ENCODE results near the gene DIPK1B.

Gene DIPK1B

DNA sequence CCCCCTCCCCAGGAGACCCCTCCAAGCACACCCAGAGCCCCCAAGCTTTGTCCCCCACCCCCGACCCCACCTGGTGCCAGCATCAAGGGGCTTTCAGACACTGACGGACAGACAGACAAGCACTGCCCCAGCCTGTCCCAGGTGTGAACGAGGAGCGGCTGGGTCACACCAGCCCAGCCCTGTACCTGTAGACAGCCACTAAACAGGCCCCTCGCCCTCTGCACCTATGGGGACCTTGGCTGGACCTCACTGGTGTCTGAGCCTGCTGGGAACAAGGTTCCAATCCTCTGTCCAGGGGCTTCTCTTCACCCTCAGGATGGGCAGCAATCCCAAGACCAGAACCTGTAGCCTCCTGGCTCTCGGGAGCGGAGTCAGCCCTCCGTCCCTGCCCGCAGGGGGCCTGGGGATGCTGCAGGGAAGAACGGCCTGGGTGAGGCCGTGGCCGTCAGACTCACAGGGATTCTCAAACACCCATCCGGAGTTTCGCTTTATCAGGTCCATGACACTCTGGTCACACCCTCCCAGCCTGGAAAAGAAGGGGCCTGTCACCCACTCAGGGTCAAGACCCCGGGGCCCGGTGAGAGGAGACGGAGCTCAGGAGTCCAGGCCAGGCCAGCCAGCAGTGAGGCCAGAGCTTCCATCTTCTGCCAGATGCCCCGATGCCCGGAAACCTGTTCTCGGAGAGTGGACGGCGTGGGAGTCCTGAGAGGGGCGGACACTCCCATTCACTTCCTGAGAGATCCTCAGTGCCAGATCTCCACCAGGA lies 33.2 kb downstream of the DIPK1B start:
- Histone ChIP-seq H3K4me1 (ENCODE audit: control insufficient read depth, insufficient read depth, low read length) (no peaks in the 10 kb centered on the region), H3K36me3 (ENCODE audit: control insufficient read depth in 2 of 2, insufficient read depth in 1 of 2, low read length in 2 of 2) (no peaks in the 10 kb centered on the region), H3K4me3 (ENCODE audit: low read depth, low read length) (no peak overlapping the region), H3K27ac (ENCODE audit: extremely low read depth, low read depth, low read length) (no peak overlapping the region), H3K9me3 (ENCODE audit: control insufficient read depth, insufficient read depth, low read depth, low read length) (no peaks in the 10 kb centered on the region)
- ChIA-PET CTCF (interaction anchor here (0.6 to 1.3 kb wide), 4 partner anchors 12 to 16 kb away, joined by 3 to 5 read pairs (median 4); partner anchors contain the start of gene LCN8), POLR2A (interaction anchor here (3.2 kb wide), 1 partner anchor 17 kb away, joined by 22 read pairs; no protein-coding TSS in a partner anchor)
- TF ChIP-seq ZNF2 (tag by site-specific recombination; IDR thresholded peaks at IDR 0.05), result no peak
- TF ChIP-seq ZFP69B (tag by site-specific recombination; IDR thresholded peaks at IDR 0.05), result no peak
- TF ChIP-seq, protein P1, sequence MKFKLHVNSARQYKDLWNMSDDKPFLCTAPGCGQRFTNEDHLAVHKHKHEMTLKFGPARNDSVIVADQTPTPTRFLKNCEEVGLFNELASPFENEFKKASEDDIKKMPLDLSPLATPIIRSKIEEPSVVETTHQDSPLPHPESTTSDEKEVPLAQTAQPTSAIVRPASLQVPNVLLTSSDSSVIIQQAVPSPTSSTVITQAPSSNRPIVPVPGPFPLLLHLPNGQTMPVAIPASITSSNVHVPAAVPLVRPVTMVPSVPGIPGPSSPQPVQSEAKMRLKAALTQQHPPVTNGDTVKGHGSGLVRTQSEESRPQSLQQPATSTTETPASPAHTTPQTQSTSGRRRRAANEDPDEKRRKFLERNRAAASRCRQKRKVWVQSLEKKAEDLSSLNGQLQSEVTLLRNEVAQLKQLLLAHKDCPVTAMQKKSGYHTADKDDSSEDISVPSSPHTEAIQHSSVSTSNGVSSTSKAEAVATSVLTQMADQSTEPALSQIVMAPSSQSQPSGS (tag by site-specific recombination; IDR thresholded peaks at IDR 0.05; ENCODE audit: low read depth), result no peak
- TF ChIP-seq ZNF621 (tag by site-specific recombination; IDR thresholded peaks at IDR 0.05), result no peak
- TF ChIP-seq ZNF560 (tag by site-specific recombination; IDR thresholded peaks at IDR 0.05; ENCODE audit: borderline replicate concordance), result no peak
- no peak for TF ChIP-seq ZNF555 (tag by site-specific recombination; conservative IDR thresholded peaks at IDR 0.05)
- TF ChIP-seq MZF1 (tag by site-specific recombination; IDR thresholded peaks at IDR 0.05; ENCODE audit: borderline replicate concordance), result no peak
- TF ChIP-seq, protein P2, sequence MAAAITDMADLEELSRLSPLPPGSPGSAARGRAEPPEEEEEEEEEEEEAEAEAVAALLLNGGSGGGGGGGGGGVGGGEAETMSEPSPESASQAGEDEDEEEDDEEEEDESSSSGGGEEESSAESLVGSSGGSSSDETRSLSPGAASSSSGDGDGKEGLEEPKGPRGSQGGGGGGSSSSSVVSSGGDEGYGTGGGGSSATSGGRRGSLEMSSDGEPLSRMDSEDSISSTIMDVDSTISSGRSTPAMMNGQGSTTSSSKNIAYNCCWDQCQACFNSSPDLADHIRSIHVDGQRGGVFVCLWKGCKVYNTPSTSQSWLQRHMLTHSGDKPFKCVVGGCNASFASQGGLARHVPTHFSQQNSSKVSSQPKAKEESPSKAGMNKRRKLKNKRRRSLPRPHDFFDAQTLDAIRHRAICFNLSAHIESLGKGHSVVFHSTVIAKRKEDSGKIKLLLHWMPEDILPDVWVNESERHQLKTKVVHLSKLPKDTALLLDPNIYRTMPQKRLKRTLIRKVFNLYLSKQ (tag by site-specific recombination; IDR thresholded peaks at IDR 0.05; ENCODE audit: borderline replicate concordance), result no peak

DNA sequence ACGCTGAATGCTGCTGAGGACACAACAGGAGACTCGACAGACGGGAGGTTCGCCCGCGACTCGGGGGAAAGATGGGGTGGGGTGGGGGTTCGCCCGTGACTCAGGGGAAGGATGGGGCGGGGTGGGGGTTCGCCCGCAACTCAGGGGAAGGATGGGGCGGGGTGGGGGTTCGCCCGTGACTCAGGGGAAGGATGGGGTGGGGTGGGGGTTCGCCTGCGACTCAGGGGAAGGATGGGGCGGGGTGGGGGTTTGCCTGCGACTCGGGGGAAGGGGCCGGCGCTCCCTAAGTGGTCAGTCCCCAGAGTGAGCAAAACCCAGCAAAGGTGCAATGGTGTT lies 33.8 kb downstream of the DIPK1B start:
- no peaks in the 10 kb centered on the region for H3K4me1 ChIP-seq (ENCODE audit: control insufficient read depth, insufficient read depth, low read length)
- ChIA-PET POLR2A (interaction anchor here (3.2 kb wide), 1 partner anchor 18 kb away, joined by 22 read pairs; no protein-coding TSS in a partner anchor), CTCF (interaction anchor here (0.6 kb wide), 1 partner anchor 17 kb away, joined by 4 read pairs; no protein-coding TSS in a partner anchor)
- TF ChIP-seq ZNF157 (tag by site-specific recombination; IDR thresholded peaks at IDR 0.05) (no peak), SP2 (tag by site-specific recombination; IDR thresholded peaks at IDR 0.05) (no peak), ZSCAN16 (tag by site-specific recombination; IDR thresholded peaks at IDR 0.05) (no peak), HOXD13 (CRISPR knock-in tag; IDR thresholded peaks at IDR 0.05; ENCODE audit: borderline replicate concordance) (no peak)
- TF ChIP-seq, protein P3, sequence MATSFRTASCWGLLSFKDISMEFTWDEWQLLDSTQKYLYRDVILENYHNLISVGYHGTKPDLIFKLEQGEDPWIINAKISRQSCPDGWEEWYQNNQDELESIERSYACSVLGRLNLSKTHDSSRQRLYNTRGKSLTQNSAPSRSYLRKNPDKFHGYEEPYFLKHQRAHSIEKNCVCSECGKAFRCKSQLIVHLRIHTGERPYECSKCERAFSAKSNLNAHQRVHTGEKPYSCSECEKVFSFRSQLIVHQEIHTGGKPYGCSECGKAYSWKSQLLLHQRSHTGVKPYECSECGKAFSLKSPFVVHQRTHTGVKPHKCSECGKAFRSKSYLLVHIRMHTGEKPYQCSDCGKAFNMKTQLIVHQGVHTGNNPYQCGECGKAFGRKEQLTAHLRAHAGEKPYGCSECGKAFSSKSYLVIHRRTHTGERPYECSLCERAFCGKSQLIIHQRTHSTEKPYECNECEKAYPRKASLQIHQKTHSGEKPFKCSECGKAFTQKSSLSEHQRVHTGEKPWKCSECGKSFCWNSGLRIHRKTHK (tag by site-specific recombination; IDR thresholded peaks at IDR 0.05), result no peak
- H3K4me3 ChIP-seq (ENCODE audit: low read depth, low read length), result no peak overlapping the region
- H3K36me3 ChIP-seq (ENCODE audit: control insufficient read depth in 2 of 2, insufficient read depth in 1 of 2, low read length in 2 of 2), result no peaks in the 10 kb centered on the region
- no peak overlapping the region for H3K27ac ChIP-seq (ENCODE audit: extremely low read depth, low read depth, low read length)
- no peaks in the 10 kb centered on the region for H3K9me3 ChIP-seq (ENCODE audit: control insufficient read depth, insufficient read depth, low read depth, low read length)

DNA sequence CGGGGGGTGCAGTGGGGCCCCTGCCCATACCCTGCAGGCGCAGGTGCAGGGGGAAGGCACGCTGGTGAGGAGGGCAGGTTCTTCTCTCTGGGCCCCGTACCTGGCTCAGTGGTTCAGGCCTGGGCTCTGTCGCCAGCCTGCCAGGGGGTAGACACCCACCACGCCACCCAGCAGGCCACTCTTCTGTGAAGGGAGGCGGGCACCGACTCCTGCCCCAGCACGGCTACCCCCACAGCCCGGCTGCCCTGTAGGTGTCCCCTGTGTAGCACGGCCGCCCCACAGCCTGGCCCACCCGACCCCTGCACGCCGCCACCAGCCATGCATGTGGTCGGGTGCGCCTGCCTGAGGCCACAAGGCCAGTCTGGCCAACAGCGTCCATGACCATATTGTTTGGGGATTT lies 34.2 kb downstream of the DIPK1B start:
- H3K27ac ChIP-seq (ENCODE audit: extremely low read depth, low read depth, low read length), result no peak overlapping the region

More for the DNA sequence above, 34.2 kb downstream of the DIPK1B start:
- no peaks in the 10 kb centered on the region for H3K36me3 ChIP-seq (ENCODE audit: control insufficient read depth in 2 of 2, insufficient read depth in 1 of 2, low read length in 2 of 2)
- TF ChIP-seq GLIS2 (tag by site-specific recombination; IDR thresholded peaks at IDR 0.05) (peak; percentile 55), ZNF155 (tag by site-specific recombination; IDR thresholded peaks at IDR 0.05) (no peak)
- TF ChIP-seq, protein P4, sequence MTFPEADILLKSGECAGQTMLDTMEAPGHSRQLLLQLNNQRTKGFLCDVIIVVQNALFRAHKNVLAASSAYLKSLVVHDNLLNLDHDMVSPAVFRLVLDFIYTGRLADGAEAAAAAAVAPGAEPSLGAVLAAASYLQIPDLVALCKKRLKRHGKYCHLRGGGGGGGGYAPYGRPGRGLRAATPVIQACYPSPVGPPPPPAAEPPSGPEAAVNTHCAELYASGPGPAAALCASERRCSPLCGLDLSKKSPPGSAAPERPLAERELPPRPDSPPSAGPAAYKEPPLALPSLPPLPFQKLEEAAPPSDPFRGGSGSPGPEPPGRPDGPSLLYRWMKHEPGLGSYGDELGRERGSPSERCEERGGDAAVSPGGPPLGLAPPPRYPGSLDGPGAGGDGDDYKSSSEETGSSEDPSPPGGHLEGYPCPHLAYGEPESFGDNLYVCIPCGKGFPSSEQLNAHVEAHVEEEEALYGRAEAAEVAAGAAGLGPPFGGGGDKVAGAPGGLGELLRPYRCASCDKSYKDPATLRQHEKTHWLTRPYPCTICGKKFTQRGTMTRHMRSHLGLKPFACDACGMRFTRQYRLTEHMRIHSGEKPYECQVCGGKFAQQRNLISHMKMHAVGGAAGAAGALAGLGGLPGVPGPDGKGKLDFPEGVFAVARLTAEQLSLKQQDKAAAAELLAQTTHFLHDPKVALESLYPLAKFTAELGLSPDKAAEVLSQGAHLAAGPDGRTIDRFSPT (tag by site-specific recombination; IDR thresholded peaks at IDR 0.05), result 0 out of 2 replicates have a peak, but pooled peaks have one; percentile 24
- H3K4me3 ChIP-seq (ENCODE audit: low read depth, low read length), result no peak overlapping the region
- POLR2A ChIA-PET, result interaction anchor here (5.1 kb wide), 1 partner anchor 19 kb away, joined by 21 read pairs; no protein-coding TSS in a partner anchor
- CTCF ChIA-PET, result interaction anchor here (0.6 kb wide), 1 partner anchor 11 kb away, joined by 4 read pairs; no protein-coding TSS in a partner anchor
- H3K9me3 ChIP-seq (ENCODE audit: control insufficient read depth, insufficient read depth, low read depth, low read length), result no peaks in the 10 kb centered on the region
- H3K4me1 ChIP-seq (ENCODE audit: control insufficient read depth, insufficient read depth, low read length), result no peaks in the 10 kb centered on the region

All from HEK293 (cell line).